ENCODE measurements around the gene DLD. TPM values are rescaled to one million over a fixed set of nuclear protein-coding genes. Genes with fewer than 3 reads are reported as not detected.
A peak's percentile ranks its signal among the peaks of the same experiment; 100 is the strongest.

DLD gene
- total RNA-seq, 1 donor from 2014 or later, result 186 TPM

DNA sequence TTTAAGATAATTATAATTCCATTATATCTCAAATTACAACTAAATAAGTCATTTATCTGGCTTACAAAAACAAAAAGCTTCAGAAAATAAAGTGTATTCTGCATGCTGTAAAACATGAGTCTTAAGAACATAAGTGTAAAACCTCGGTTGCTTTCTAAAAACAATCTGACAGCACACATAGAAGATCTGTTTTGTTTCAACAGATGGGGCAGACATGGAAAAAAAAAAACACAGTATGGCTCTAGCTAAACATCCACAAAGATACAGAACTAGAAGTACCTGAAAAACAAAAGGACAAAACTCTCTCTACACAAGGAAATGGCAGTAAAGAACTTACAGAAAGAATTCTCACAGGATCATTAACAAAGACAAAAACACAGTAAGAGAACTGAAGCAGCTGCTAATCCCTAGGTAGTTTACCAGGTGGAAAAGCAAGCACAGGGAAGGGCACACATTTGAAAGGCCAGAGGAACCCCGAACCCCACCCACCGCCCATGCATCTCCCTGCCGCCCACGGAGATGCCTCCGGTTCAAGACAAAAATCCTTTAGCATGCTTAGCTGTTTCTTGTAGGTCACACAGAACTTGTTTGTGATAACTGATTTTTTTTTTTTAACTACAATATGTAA lies 42.5 kb downstream of the DLD start:
- no peak for TF ChIP-seq EZH2 (IDR thresholded peaks at IDR 0.05)
- TF ChIP-seq, protein P1, sequence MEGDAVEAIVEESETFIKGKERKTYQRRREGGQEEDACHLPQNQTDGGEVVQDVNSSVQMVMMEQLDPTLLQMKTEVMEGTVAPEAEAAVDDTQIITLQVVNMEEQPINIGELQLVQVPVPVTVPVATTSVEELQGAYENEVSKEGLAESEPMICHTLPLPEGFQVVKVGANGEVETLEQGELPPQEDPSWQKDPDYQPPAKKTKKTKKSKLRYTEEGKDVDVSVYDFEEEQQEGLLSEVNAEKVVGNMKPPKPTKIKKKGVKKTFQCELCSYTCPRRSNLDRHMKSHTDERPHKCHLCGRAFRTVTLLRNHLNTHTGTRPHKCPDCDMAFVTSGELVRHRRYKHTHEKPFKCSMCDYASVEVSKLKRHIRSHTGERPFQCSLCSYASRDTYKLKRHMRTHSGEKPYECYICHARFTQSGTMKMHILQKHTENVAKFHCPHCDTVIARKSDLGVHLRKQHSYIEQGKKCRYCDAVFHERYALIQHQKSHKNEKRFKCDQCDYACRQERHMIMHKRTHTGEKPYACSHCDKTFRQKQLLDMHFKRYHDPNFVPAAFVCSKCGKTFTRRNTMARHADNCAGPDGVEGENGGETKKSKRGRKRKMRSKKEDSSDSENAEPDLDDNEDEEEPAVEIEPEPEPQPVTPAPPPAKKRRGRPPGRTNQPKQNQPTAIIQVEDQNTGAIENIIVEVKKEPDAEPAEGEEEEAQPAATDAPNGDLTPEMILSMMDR (IDR thresholded peaks at IDR 0.05), result no peak
- no peak for TF ChIP-seq EZH2phosphoT487 (IDR thresholded peaks at IDR 0.05)
- H3K36me3 Mint-ChIP-seq, result peaks cover 22% of the 10 kb centered on the region
- peaks cover 52% of the 10 kb centered on the region for H3F3A ChIP-seq (ENCODE audit: low read depth)
- no peaks in the 10 kb centered on the region for H3K9me3 ChIP-seq (ENCODE audit: low read depth)
- H3K4me2 ChIP-seq, result peak overlapping the region; percentile 66
- H3K36me3 ChIP-seq, result peaks cover 9% of the 10 kb centered on the region
- no peaks in the 10 kb centered on the region for H3K9me3 Mint-ChIP-seq
- H3K4me3 Mint-ChIP-seq, result no peak overlapping the region
- no peaks in the 10 kb centered on the region for H3K27me3 Mint-ChIP-seq (ENCODE audit: insufficient read depth, low read depth)
- H3K27ac ChIP-seq, result peak overlapping the region; percentile 97
- no peaks in the 10 kb centered on the region for H3K27me3 ChIP-seq
- H3K4me3 ChIP-seq, result peak overlapping the region; percentile 6
- H3K9ac ChIP-seq, result no peak overlapping the region
- H2AFZ ChIP-seq (replicated peaks), result no peak overlapping the region
- peak; percentile 45 for DNase-seq (ENCODE audit: low spot score)
- H3K27ac Mint-ChIP-seq, result peak overlapping the region; percentile 6
- H4K20me1 ChIP-seq (ENCODE audit: low read depth), result peaks cover 13% of the 10 kb centered on the region
- H3K79me2 ChIP-seq (ENCODE audit: low read depth), result no peaks in the 10 kb centered on the region
- H3K4me1 Mint-ChIP-seq, result peaks cover 43% of the 10 kb centered on the region
- peaks cover 49% of the 10 kb centered on the region for H3K4me1 ChIP-seq

DNA sequence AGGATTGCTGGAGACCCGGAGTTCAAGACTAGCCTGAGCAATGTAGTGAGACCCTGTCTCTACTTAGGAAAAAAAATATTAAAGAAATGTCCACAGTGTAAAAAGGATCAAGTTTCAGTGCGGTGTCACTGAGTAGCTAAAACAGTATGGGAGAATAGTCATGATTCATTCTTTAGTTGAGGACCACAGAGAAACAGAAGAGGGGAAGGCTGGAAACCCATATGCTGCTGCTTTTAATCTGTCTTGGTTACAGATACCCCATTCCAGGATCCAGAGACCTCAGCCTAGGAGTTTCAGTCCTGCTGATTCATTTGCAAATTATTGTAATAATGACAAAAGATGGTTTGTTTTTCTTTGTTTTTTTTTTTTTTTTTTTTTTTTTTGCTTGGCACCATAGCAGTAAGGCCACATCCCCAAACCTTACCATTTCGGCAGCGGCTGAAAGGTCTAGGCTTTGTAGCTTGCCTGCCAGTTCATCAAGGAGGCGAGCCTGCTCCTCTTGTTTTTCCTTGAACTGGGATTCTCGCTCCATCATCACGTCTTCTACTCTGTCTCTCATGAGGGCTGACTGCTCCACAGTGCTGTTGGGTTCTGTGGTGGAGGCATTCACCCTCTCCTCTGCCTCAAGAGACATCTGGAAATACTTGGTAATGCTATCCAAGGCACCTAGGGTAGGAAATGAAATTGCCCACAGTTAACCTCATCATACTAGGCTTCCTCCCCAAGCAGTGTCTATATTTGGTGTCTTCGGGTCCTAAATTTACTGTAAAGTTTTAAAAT lies 44.2 kb downstream of the DLD start:
- peaks cover 9% of the 10 kb centered on the region for H3K36me3 ChIP-seq
- peaks cover 52% of the 10 kb centered on the region for H3F3A ChIP-seq (ENCODE audit: low read depth)
- peaks cover 13% of the 10 kb centered on the region for H4K20me1 ChIP-seq (ENCODE audit: low read depth)
- no peak overlapping the region for H3K27ac Mint-ChIP-seq
- no peaks in the 10 kb centered on the region for H3K9me3 ChIP-seq (ENCODE audit: low read depth)
- H3K36me3 Mint-ChIP-seq, result peaks cover 23% of the 10 kb centered on the region
- peaks cover 51% of the 10 kb centered on the region for H3K4me1 ChIP-seq
- H3K4me3 ChIP-seq, result no peak overlapping the region
- TF ChIP-seq, protein P1 (IDR thresholded peaks at IDR 0.05), result no peak
- no peak for TF ChIP-seq EZH2 (IDR thresholded peaks at IDR 0.05)
- peaks cover 43% of the 10 kb centered on the region for H3K4me1 Mint-ChIP-seq
- no peak overlapping the region for H3K9ac ChIP-seq
- no peak for DNase-seq (ENCODE audit: low spot score)
- H3K4me2 ChIP-seq, result no peak overlapping the region
- H3K27ac ChIP-seq, result peak overlapping the region; percentile 26
- no peaks in the 10 kb centered on the region for H3K9me3 Mint-ChIP-seq
- no peaks in the 10 kb centered on the region for H3K79me2 ChIP-seq (ENCODE audit: low read depth)
- no peaks in the 10 kb centered on the region for H3K27me3 ChIP-seq
- H2AFZ ChIP-seq (replicated peaks), result no peak overlapping the region
- H3K4me3 Mint-ChIP-seq, result no peak overlapping the region
- no peaks in the 10 kb centered on the region for H3K27me3 Mint-ChIP-seq (ENCODE audit: insufficient read depth, low read depth)

GRCh38 chr7:107936312-107936711 lies 45.3 kb downstream of the DLD start:
- no peak overlapping the region for H3K27ac Mint-ChIP-seq
- no peaks in the 10 kb centered on the region for H3K79me2 ChIP-seq (ENCODE audit: low read depth)
- TF ChIP-seq EZH2 (IDR thresholded peaks at IDR 0.05) (no peak), EZH2phosphoT487 (IDR thresholded peaks at IDR 0.05) (no peak)
- TF ChIP-seq, protein P1 (IDR thresholded peaks at IDR 0.05), result no peak
- H3K9ac ChIP-seq, result no peak overlapping the region
- H3K36me3 Mint-ChIP-seq, result peaks cover 30% of the 10 kb centered on the region
- peaks cover 45% of the 10 kb centered on the region for H3F3A ChIP-seq (ENCODE audit: low read depth)
- no peaks in the 10 kb centered on the region for H3K9me3 ChIP-seq (ENCODE audit: low read depth)
- H3K27me3 Mint-ChIP-seq (ENCODE audit: insufficient read depth, low read depth), result no peaks in the 10 kb centered on the region
- no peaks in the 10 kb centered on the region for H3K9me3 Mint-ChIP-seq
- no peak overlapping the region for H3K27ac ChIP-seq
- no peak overlapping the region for H2AFZ ChIP-seq (replicated peaks)
- DNase-seq (ENCODE audit: low spot score), result no peak
- H3K36me3 ChIP-seq, result peaks cover 6% of the 10 kb centered on the region
- H3K4me1 ChIP-seq, result peaks cover 49% of the 10 kb centered on the region
- H3K4me3 ChIP-seq, result no peak overlapping the region
- peaks cover 13% of the 10 kb centered on the region for H4K20me1 ChIP-seq (ENCODE audit: low read depth)
- peaks cover 43% of the 10 kb centered on the region for H3K4me1 Mint-ChIP-seq
- no peak overlapping the region for H3K4me3 Mint-ChIP-seq
- H3K4me2 ChIP-seq, result no peak overlapping the region
- no peaks in the 10 kb centered on the region for H3K27me3 ChIP-seq
